Fibroblast of the aortic adventitia (primary cell): ENCODE measurements around the gene CDK5. TPM values are rescaled to one million over a fixed set of nuclear protein-coding genes. Genes with fewer than 3 reads are reported as not detected.

Experiments used
- DNase-seq: peaks from one replicate; pipeline ENCODE4 v3.0.0-alpha.2; 2010; ENCODE audit warnings: low read depth
- H3K4me3 ChIP-seq: 2 replicates; pipeline ENCODE4 v1.5.1; 2011; ENCODE audit warnings: low read depth, mild to moderate bottlenecking, control low read depth, low read length, moderate library complexity
- total RNA-seq: library from RNA; depleted of rRNA; stranded (reverse); fragments of >200 nt; gene quantifications from 2 replicates; pipeline ENCODE4 v1.2.3, GENCODE V29; 2012; ENCODE audit warnings: low replicate concordance
- TF ChIP-seq, protein P1 (sequence below): IDR thresholded peaks from 2 replicates; pipeline ENCODE4 v1.5.1; 2011; ENCODE audit warnings: mild to moderate bottlenecking, low read length, control low read depth, inconsistent platforms; ENCODE audit not compliant: insufficient read depth

CDK5 gene
- 16.1 and 28.9 TPM in 2 replicates for total RNA-seq

DNA sequence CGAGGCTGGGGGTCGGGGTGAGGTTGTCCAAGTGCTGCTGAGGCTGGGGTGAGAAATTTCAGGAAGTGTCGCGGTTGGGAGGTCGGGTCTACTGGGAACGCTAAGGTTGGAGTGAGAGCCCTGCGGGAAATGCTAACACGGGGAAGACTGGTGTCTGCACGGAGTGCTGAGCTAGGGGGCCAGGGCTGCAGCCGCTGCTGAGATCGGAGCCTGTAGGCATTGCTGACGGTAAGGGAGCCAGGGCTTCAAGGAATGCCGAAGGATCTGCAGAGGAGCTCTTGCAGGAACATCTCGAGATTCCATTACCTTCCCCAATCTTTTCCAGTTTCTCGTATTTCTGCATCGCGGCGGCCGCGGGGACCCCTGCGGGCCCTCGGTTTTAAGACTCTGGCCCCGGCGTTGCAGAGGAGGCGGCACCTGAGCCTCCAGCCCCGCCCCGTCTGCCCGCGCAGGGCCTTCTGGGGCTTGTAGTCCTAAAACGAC is at the start of gene CDK5:
Gene CDK5, minus strand, starts transcription at position 392 of the 483 bp plus-strand sequence. Its CDS starts 49 bp downstream, at position 343.
- H3K4me3 ChIP-seq, result peak within 1 kb of the TSS; percentile 94
- TF ChIP-seq, protein P1, sequence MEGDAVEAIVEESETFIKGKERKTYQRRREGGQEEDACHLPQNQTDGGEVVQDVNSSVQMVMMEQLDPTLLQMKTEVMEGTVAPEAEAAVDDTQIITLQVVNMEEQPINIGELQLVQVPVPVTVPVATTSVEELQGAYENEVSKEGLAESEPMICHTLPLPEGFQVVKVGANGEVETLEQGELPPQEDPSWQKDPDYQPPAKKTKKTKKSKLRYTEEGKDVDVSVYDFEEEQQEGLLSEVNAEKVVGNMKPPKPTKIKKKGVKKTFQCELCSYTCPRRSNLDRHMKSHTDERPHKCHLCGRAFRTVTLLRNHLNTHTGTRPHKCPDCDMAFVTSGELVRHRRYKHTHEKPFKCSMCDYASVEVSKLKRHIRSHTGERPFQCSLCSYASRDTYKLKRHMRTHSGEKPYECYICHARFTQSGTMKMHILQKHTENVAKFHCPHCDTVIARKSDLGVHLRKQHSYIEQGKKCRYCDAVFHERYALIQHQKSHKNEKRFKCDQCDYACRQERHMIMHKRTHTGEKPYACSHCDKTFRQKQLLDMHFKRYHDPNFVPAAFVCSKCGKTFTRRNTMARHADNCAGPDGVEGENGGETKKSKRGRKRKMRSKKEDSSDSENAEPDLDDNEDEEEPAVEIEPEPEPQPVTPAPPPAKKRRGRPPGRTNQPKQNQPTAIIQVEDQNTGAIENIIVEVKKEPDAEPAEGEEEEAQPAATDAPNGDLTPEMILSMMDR, result no peak
- no peak for DNase-seq

DNA sequence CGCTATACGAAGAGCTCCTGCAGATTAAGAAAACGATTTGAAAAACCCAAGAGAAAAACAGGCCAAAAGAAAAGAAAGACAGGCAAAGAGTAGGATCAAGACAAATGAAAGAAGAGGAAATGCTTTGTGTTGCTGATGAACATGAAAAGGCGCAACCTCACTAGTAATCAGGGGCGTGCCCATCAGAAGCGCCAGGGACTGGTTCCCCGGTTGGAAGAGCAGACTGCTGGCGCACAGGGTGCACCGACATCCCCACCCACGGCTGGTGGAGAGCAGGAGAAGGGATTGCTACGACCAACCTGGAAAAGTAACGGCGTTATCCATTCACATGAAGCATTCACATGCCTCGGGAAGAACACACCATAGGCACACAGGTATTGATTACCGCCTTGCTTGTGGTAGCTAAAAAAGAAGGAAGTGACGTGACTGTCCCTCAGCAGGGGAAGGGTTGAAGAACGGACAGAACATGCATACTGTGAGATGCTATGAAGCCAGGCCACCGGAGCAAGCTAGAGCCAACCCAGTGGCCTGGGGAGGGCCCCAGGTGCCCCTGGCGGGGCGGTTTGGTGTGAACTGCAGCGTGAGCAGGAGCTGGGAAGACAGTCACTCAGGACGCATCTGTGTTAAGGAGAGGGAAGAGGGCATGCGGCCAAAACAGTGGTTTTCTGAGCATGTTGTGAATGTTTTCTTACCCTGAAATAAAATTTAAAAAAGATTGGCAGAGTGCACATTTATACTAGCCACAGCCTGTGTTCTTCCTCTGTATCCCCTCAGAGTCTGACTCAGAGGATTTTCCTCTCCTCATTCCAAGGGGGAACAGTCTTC is 46.9 kb upstream of the CDK5 start:
- no peak overlapping the region for H3K4me3 ChIP-seq
- TF ChIP-seq, protein P1, result no peak
- peak; percentile 65 for DNase-seq

DNA sequence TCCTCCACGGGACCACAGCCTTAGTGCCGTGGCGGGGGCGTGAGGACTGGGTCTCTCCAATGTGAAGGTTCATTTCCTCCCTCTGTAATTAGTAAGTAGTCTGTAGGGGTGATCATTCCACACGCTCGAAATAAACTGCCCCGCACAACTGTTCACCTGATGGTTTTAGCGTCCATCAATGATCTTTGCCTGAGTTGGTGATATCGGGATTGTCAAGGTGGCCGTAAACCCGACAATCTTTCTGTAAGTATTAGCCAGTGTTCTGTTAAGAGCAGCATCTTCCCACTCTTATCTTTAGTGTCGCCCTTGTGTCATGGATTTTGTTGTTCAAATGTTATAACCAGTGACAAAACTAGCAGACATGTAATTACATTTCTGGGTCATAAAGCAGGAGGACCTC is 46.3 kb upstream of the CDK5 start:
- TF ChIP-seq, protein P1, result no peak
- H3K4me3 ChIP-seq, result no peak overlapping the region
- no peak for DNase-seq

DNA sequence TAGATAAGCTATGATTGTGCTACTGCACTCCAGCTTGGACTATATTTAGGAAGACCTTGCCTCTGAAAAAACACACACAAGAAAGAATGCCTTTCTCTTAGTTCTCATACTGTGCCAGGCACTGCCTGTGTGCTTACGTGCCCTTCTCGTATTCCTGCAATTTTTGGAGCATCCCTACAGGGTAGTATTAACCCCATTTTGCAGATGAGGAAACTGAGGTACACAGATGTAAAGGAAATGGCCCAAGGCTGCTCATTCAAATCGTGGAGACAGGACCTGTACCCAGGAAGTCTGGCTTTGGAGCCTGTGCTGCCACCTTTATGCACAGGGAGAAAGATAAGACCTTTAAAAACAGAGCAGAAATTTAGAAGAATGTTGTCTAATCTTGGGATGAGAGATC is 45.3 kb upstream of the CDK5 start:
- no peak overlapping the region for H3K4me3 ChIP-seq
- TF ChIP-seq, protein P1, result no peak
- DNase-seq, result no peak

- TF ChIP-seq, protein P1, result no peak
- no peak for DNase-seq
- no peak overlapping the region for H3K4me3 ChIP-seq
These were observed 44.1 kb upstream of the CDK5 start for GRCh38 chr7:151101621-151102396.

DNA sequence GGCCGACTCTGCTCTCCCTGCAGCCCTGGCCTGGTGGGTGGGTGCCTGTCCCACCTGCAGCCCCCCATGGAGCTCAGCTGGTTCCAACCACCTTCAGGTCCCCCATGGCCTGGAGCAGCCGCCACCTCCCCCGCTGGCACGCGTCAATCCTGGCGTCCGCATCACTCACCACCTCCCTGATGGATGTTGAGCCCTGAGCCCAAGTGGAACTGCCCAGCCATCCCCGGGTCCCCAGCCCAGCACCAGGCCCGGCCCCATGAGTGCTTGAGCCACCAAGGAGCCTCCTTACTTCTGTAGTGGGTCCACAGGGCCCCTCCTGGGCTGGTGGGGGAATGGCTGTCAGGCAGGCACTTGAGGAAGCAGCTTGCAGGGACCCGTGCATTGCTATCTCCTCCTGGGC is 43.2 kb upstream of the CDK5 start:
- no peak overlapping the region for H3K4me3 ChIP-seq
- TF ChIP-seq, protein P1, result no peak

More for the DNA sequence above, 43.2 kb upstream of the CDK5 start:
- DNase-seq, result no peak
